Measurements from ENCODE around the gene CACNA2D3. TPM values are rescaled to one million over a fixed set of nuclear protein-coding genes. Genes with fewer than 3 reads are reported as not detected.

Gene CACNA2D3
- polyA plus RNA-seq, 1 donor from 2014 or later = 26.2 TPM

DNA sequence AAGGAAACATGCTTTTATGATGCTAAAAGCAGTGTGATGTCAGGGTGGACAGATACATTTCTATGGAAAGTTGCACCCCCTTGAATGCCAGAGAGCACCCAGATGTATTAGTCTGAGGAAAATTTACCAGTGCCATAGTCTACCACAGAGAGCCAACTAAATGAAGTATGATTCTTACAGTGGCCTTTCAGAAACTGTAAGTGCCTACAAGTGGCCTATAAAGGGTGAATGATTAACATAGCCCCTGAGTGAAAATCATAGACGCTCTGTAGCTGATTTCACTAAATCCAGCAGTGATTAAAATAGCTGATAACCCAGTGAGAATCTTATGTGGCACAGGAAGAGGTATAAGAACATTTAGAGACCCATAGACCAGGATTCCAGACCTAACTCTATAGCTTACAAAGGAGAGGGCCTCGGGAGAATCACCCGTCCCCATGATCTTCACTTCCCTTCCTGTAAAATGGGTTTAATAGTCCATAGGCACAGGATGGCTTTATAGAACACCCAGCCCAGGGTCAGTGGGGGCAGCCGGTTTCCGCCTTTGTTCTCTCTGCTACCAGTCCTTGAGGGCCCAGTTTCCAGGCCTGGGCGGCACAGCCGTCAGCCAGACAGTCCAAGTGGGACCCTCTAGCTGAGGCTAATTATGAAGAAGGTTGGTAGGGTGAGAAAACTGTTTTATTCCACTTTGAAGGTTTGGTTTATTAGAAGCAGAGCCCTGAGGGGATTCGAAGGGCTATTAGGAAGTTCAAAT, 35.5 kb upstream of the CACNA2D3 start:
- Histone ChIP-seq H3K27ac (ENCODE audit: low read length) (no peak overlapping the region), H3K4me2 (ENCODE audit: low read length) (no peak overlapping the region), H3K9me3 (ENCODE audit: low read length) (no peaks in the 10 kb centered on the region), H2AFZ (ENCODE audit: low read depth, low read length) (no peak overlapping the region), H4K20me1 (ENCODE audit: insufficient read depth) (no peaks in the 10 kb centered on the region), H3K79me2 (replicated peaks; ENCODE audit: insufficient read depth, low read length) (no peaks in the 10 kb centered on the region), H3F3A (ENCODE audit: insufficient read depth, low read length, poor library complexity, severe bottlenecking) (no peaks in the 10 kb centered on the region), H3K9ac (ENCODE audit: low read length) (no peak overlapping the region), H3K27me3 (ENCODE audit: insufficient read depth, low read depth, low read length) (peaks cover 17% of the 10 kb centered on the region), H3K4me3 (ENCODE audit: low read length) (no peak overlapping the region), H3K9me2 (ENCODE audit: insufficient read depth, low read length) (no peaks in the 10 kb centered on the region), H3K36me3 (ENCODE audit: insufficient read depth, low read length) (no peaks in the 10 kb centered on the region)
- TF ChIP-seq EP300 (conservative IDR thresholded peaks at IDR 0.05; ENCODE audit: poor library complexity, severe bottlenecking) (no peak), POLR2AphosphoS5 (IDR thresholded peaks at IDR 0.05) (no peak), EZH2 (IDR thresholded peaks at IDR 0.05; ENCODE audit: borderline replicate concordance, insufficient read depth, low read length, poor library complexity, severe bottlenecking) (no peak), TAF1 (IDR thresholded peaks at IDR 0.05; ENCODE audit: low read depth) (no peak), MXI1 (conservative IDR thresholded peaks at IDR 0.05; ENCODE audit: poor library complexity, severe bottlenecking) (no peak), SMC3 (conservative IDR thresholded peaks at IDR 0.05; ENCODE audit: poor library complexity) (no peak), RAD21 (conservative IDR thresholded peaks at IDR 0.05) (no peak)
- TF ChIP-seq, protein P1, sequence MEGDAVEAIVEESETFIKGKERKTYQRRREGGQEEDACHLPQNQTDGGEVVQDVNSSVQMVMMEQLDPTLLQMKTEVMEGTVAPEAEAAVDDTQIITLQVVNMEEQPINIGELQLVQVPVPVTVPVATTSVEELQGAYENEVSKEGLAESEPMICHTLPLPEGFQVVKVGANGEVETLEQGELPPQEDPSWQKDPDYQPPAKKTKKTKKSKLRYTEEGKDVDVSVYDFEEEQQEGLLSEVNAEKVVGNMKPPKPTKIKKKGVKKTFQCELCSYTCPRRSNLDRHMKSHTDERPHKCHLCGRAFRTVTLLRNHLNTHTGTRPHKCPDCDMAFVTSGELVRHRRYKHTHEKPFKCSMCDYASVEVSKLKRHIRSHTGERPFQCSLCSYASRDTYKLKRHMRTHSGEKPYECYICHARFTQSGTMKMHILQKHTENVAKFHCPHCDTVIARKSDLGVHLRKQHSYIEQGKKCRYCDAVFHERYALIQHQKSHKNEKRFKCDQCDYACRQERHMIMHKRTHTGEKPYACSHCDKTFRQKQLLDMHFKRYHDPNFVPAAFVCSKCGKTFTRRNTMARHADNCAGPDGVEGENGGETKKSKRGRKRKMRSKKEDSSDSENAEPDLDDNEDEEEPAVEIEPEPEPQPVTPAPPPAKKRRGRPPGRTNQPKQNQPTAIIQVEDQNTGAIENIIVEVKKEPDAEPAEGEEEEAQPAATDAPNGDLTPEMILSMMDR (IDR thresholded peaks at IDR 0.05; ENCODE audit: poor library complexity, severe bottlenecking) = no peak
- TF ChIP-seq, protein P2, sequence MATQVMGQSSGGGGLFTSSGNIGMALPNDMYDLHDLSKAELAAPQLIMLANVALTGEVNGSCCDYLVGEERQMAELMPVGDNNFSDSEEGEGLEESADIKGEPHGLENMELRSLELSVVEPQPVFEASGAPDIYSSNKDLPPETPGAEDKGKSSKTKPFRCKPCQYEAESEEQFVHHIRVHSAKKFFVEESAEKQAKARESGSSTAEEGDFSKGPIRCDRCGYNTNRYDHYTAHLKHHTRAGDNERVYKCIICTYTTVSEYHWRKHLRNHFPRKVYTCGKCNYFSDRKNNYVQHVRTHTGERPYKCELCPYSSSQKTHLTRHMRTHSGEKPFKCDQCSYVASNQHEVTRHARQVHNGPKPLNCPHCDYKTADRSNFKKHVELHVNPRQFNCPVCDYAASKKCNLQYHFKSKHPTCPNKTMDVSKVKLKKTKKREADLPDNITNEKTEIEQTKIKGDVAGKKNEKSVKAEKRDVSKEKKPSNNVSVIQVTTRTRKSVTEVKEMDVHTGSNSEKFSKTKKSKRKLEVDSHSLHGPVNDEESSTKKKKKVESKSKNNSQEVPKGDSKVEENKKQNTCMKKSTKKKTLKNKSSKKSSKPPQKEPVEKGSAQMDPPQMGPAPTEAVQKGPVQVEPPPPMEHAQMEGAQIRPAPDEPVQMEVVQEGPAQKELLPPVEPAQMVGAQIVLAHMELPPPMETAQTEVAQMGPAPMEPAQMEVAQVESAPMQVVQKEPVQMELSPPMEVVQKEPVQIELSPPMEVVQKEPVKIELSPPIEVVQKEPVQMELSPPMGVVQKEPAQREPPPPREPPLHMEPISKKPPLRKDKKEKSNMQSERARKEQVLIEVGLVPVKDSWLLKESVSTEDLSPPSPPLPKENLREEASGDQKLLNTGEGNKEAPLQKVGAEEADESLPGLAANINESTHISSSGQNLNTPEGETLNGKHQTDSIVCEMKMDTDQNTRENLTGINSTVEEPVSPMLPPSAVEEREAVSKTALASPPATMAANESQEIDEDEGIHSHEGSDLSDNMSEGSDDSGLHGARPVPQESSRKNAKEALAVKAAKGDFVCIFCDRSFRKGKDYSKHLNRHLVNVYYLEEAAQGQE (IDR thresholded peaks at IDR 0.05; ENCODE audit: borderline replicate concordance) = no peak

DNA sequence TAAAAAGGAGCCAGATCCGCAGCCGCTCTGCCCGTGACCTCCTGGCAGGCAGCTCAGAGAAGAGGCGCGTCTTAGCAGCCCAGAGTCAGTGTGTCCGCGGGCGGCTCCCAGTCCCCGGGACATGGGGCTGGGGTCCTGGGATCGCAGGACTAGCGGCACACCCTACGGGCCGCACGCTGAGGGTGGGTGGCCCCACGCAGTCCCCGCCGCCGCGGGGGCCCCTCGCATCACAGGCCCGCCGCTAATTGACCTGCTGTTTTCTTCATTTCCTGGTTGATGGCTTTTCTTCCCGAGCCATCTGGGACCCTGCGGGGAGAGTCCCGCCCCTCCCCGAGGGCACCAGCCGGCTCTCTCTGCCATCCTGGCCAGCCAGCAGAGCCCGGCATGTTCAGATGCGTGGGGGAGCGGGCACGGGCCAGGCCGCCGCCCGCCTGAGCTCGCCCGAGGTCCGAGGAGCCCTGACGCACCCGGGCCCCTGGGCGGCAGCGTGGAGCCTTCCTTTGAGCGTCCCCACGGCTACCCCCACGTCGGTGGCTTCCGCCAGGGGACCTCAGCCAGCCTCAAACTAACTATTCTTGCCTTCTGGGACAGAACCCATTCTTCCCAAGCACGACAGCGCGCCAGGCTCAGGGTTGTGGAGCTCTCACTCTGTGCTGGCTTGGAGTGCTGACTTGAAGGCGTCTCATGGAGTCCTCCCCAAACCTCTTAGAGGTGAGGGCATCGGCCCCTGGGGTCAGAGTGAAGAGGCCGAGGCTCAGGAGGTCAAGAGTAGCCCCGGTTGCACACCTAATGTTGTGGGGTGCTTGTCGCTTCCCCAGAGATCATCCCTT, 34.6 kb upstream of the CACNA2D3 start:
- H3K27me3 ChIP-seq (ENCODE audit: insufficient read depth, low read depth, low read length) = peaks cover 17% of the 10 kb centered on the region
- no peak overlapping the region for H2AFZ ChIP-seq (ENCODE audit: low read depth, low read length)
- H3F3A ChIP-seq (ENCODE audit: insufficient read depth, low read length, poor library complexity, severe bottlenecking) = no peaks in the 10 kb centered on the region
- no peaks in the 10 kb centered on the region for H3K79me2 ChIP-seq (replicated peaks; ENCODE audit: insufficient read depth, low read length)
- no peaks in the 10 kb centered on the region for H3K9me3 ChIP-seq (ENCODE audit: low read length)
- H3K4me2 ChIP-seq (ENCODE audit: low read length) = no peak overlapping the region
- no peak overlapping the region for H3K4me3 ChIP-seq (ENCODE audit: low read length)
- H3K36me3 ChIP-seq (ENCODE audit: insufficient read depth, low read length) = no peaks in the 10 kb centered on the region
- H3K9me2 ChIP-seq (ENCODE audit: insufficient read depth, low read length) = no peaks in the 10 kb centered on the region
- no peak for TF ChIP-seq EZH2 (IDR thresholded peaks at IDR 0.05; ENCODE audit: borderline replicate concordance, insufficient read depth, low read length, poor library complexity, severe bottlenecking)
- no peak for TF ChIP-seq RAD21 (conservative IDR thresholded peaks at IDR 0.05)
- no peak for TF ChIP-seq EP300 (conservative IDR thresholded peaks at IDR 0.05; ENCODE audit: poor library complexity, severe bottlenecking)
- TF ChIP-seq, protein P2 (IDR thresholded peaks at IDR 0.05; ENCODE audit: borderline replicate concordance) = no peak
- TF ChIP-seq TAF1 (IDR thresholded peaks at IDR 0.05; ENCODE audit: low read depth) = no peak
- no peak for TF ChIP-seq POLR2AphosphoS5 (IDR thresholded peaks at IDR 0.05)
- H3K9ac ChIP-seq (ENCODE audit: low read length) = no peak overlapping the region
- H4K20me1 ChIP-seq (ENCODE audit: insufficient read depth) = no peaks in the 10 kb centered on the region
- H3K27ac ChIP-seq (ENCODE audit: low read length) = no peak overlapping the region

Data from neural cell (in vitro differentiated cells).